Activated CD4-positive, alpha-beta T cell treated with anti-CD3 and anti-CD28 coated beads, Interleukin-2, Interleukin-6, amounts not matched to agents 100 ng/mL and 50 ng/mL, durations not matched to agents 16 hours and 8 hours (primary cell): ENCODE measurements around the gene RPS5.
A peak's percentile ranks its signal among the peaks of the same experiment; 100 is the strongest.
"Not testable (repeated sequence)": the region's sequence is repeated elsewhere in the genome, so short reads cannot be mapped to it uniquely, and the experiment has no call there.

ENCODE experiments used
- DNase-seq: peaks from one replicate; pipeline ENCODE4 v3.0.0-alpha.2; 2020

The RPS5 gene

GRCh38 chr19:58407658-58408151, 20.6 kb downstream of the RPS5 start:
- DNase-seq = no peak

DNA sequence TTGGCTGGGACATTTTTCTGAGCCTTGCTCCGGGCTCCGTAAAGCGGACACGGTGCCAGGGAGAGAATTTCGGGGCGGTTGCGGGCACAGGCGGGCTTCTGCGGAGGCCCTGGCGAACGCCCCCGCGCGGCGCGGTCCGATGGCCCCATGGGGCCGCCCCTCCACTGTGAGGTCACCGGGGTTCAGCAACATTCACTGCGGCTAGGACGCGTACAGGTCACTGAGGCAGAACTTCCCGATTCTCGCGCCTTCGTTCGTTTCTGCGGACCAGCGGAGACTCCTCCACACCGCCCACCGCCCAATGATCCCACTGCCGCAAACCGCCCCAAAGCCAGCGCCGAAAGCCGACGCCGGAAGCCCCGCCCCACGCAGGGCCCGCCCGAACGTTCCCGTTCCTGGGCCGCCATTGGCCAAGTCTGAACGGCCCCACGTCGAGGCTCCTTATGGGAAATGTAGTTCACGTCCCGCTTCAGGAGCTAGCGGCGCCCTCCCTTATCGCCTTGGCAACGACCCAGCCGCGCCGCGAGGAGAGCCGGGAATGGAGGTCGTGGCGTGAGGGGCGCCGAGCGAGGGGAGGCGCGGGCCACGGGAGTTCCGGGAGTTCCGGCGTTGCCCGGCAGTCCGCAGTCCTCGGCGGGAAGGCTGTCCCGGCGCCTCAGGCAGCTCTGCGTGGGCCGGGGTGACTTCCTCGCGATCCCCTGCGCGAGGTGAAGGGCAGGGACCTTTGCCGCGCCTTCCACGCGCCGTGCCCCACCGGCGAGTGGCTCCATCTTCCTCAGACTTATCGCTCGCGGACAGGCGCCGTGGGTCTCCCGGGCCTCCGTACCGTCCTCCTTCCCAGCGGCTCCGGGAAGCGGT, 21.3 kb downstream of the RPS5 start, which contains the start of gene ZNF584:
TSS of gene ZNF584 (plus strand) at position 498 of the 858 bp plus-strand sequence. CDS start 499 bp downstream, outside the sequence.
- DNase-seq = peak; percentile 98

GRCh38 chr19:58409010-58409790, 22.1 kb downstream of the RPS5 start:
- peak; percentile 52 for DNase-seq

GRCh38 chr19:58416604-58417003, 29.5 kb downstream of the RPS5 start:
- no peak for DNase-seq

DNA sequence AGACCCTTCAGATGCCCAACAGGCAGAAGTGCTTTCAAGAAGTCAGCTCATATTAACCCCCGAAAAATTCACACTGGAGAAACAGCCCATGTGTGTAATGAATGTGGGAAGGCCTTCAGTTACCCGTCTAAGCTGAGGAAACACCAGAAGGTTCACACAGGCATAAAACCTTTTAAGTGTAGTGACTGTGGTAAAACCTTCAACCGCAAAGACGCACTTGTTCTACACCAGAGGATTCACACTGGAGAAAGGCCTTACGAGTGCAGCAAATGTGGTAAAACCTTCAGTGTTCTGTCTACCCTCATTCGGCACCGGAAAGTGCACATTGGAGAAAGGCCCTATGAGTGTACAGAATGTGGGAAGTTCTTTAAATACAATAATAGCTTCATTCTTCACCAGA, 30.0 kb downstream of the RPS5 start:
- DNase-seq = no peak

GRCh38 chr19:58428617-58429016, 41.5 kb downstream of the RPS5 start:
- no peak for DNase-seq

GRCh38 chr19:58429745-58430144, 42.7 kb downstream of the RPS5 start:
- DNase-seq = no peak

DNA sequence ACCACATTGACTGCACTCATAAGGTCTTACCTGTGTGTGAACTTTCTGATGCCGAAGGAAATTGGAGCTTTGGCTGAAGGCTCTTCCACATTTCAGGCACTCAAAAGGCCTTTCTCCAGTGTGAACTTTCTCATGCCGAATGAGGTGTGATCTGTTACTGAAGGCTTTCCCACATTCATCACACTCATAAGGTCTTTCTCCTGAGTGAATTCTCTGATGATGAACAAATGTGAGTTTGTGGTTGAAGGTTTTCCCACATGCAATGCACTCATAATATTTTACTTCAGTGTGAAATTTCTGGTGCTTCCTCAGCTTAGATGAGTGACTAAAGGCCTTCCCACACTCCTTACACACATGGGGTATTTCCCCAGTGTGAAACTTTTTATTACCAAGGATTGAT, 47.1 kb downstream of the RPS5 start:
- no peak for DNase-seq

GRCh38 chr19:58439576-58440554, 52.8 kb downstream of the RPS5 start, which contains the start of gene ZNF132:
Gene ZNF132 (minus strand): TSS chr19:58440153. CDS start chr19:58439821, 332 bp downstream.
- DNase-seq = peak; percentile 97

DNA sequence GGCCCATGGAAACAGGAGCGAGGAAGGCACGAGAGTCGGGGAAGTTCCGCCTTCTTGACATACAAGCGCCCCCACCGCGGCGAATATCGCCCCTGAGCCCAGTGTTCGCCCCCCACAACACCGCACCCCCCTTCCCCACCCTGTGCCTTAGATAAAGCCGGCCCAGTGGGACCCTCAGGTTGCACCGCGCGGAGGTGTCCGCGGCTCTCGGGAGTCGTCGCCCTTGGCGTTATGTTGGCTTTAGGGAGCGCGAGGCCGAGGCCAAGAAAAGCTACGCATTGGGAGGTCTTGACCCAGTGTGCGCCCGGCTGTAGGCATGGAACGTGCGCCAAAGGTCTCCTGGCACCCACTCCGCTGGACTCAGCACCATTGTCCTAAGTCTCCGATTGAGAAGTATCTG, 53.5 kb downstream of the RPS5 start:
- no peak for DNase-seq

- DNase-seq = not testable (repeated sequence)
These were observed 55.9 kb downstream of the RPS5 start for GRCh38 chr19:58442986-58443385.
